K562 (cell line): ENCODE data around the gene DHRS3. TPM values are rescaled to one million over a fixed set of nuclear protein-coding genes. Genes with fewer than 3 reads are reported as not detected.

Source experiments
- ATAC-seq: fragments of 200-7000 bp; cut with Tn5 transposase; 3 replicates; pipeline ENCODE4 v1.9.1; 2020; ENCODE audit warnings: moderate library complexity
- BruUV-seq: library from RNA; stranded (reverse); fragments of 400-500 nt; replicated peaks from 2 replicates; lab custom pipeline; 2021; lab: Mats Ljungman, UMichigan
- CTCF ChIA-PET: fragments of 300-600 bp; formaldehyde crosslinking; extraction: SDS; loops from one replicate; lab custom pipeline; 2021; ENCODE audit warnings: low intra/inter-chr PET ratio; lab: Yijun Ruan, JAX
- POLR2A ChIA-PET: fragments of 300-600, 350-650 bp; sonication (Branson Sonifier 250); formaldehyde crosslinking; extraction: SDS; loops from one replicate; lab custom pipeline; 2021; ENCODE audit warnings: antibody characterized with exemption, inconsistent platforms; lab: Yijun Ruan, JAX
- DNase-seq, 4 experiments: peaks; one replicate each; pipeline versions ENCODE4 v3.0.0 to v3.0.0-alpha.2; 2011 to 2018; ENCODE audit warnings: low spot score in 3 of 4, mixed read lengths in 3 of 4; ENCODE audit errors: extremely low read depth in 1 of 4
- FAIRE-seq: peaks from 2 replicates; lab custom pipeline; 2011; peaks lifted over from hg19 to GRCh38; lab: Jason Lieb, UNC
- H2AFZ ChIP-seq: 2 replicates; pipeline ENCODE4 v1.6.0; 2011; ENCODE audit warnings: low read depth, low read length, control low read depth, inconsistent platforms
- H3K27ac ChIP-seq: fragments of 200-600 bp; 3 replicates; pipeline ENCODE4 v1.8.0; 2011; ENCODE audit warnings: low read depth, mild to moderate bottlenecking, control low read depth, inconsistent platforms, low read length, moderate library complexity, mixed read lengths; ENCODE audit errors: extremely low read depth
- H3K27me3 ChIP-seq, 2 experiments: fragments of 300-600 bp in 1 of 2; 2 replicates in 1 of 2; 3 replicates in 1 of 2; pipeline versions ENCODE4 v1.6.0 to v1.8.0; 2011; ENCODE audit warnings: inconsistent platforms in 2 of 2, low read length in 2 of 2, mild to moderate bottlenecking in 1 of 2, mixed read lengths in 1 of 2, moderate library complexity in 1 of 2; ENCODE audit not compliant: control insufficient read depth in 2 of 2, insufficient read depth in 2 of 2
- H3K36me3 ChIP-seq: fragments of 300-600 bp; 3 replicates; pipeline ENCODE4 v1.8.0; 2011; ENCODE audit warnings: mild to moderate bottlenecking, low read length, inconsistent platforms; ENCODE audit not compliant: control insufficient read depth, insufficient read depth
- H3K4me1 ChIP-seq, 2 experiments: fragments of 200-600 bp in 1 of 2; replicated peaks in 1 of 2; 2 replicates in 1 of 2; 3 replicates in 1 of 2; pipeline versions ENCODE4 v1.5.1 to v1.8.0; 2011; ENCODE audit warnings: inconsistent platforms in 2 of 2, low read length in 2 of 2, mild to moderate bottlenecking in 1 of 2, mixed read lengths in 1 of 2, moderate library complexity in 1 of 2; ENCODE audit not compliant: control insufficient read depth in 2 of 2, insufficient read depth in 2 of 2
- H3K4me2 ChIP-seq: 2 replicates; pipeline ENCODE4 v1.6.1; 2011; ENCODE audit warnings: low read length, control low read depth, inconsistent platforms, mixed read lengths; ENCODE audit not compliant: insufficient read depth
- H3K4me3 ChIP-seq: fragments of 200-600 bp; sonication (generic), shearing (Covaris generic); 2 replicates; pipeline ENCODE4 v1.5.1; 2016; ENCODE audit warnings: control low read depth, inconsistent platforms
- H3K79me2 ChIP-seq: fragments of 200-600 bp; 3 replicates; pipeline ENCODE4 v1.8.0; 2011; ENCODE audit warnings: low read length, inconsistent platforms; ENCODE audit not compliant: control insufficient read depth, insufficient read depth
- H3K9ac ChIP-seq, 2 experiments: 2 replicates each; pipeline versions ENCODE4 v1.6.0 to v1.6.1; 2011; ENCODE audit warnings: low read depth in 2 of 2, low read length in 2 of 2, control low read depth in 1 of 2, inconsistent platforms in 1 of 2, mild to moderate bottlenecking in 1 of 2, mixed read lengths in 1 of 2; ENCODE audit not compliant: insufficient read depth in 1 of 2
- H3K9me1 ChIP-seq: one replicate; pipeline ENCODE4 v1.6.0; 2011; ENCODE audit warnings: inconsistent platforms, mild to moderate bottlenecking, low read length, moderate library complexity; ENCODE audit not compliant: control insufficient read depth, insufficient read depth
- H3K9me3 ChIP-seq: replicated peaks from 2 replicates; pipeline ENCODE4 v1.5.1; 2011; ENCODE audit warnings: low read depth, low read length, inconsistent platforms; ENCODE audit not compliant: control insufficient read depth, insufficient read depth
- H4K20me1 ChIP-seq: replicated peaks from 2 replicates; pipeline ENCODE4 v1.6.1; 2011; ENCODE audit warnings: low read length, inconsistent platforms, mixed read lengths; ENCODE audit not compliant: control insufficient read depth, insufficient read depth
- CHD4 ChIP-seq: fragments of 200-600 bp; sonication (generic); IDR thresholded peaks from 3 replicates; pipeline ENCODE4 v1.6.1; 2012; ENCODE audit warnings: low read depth, mild to moderate bottlenecking, mixed read lengths, low read length, inconsistent platforms; ENCODE audit not compliant: insufficient read depth, insufficient replicate concordance, poor library complexity, severe bottlenecking
- ETS1 ChIP-seq: conservative IDR thresholded peaks from 2 replicates; pipeline ENCODE4 v1.6.1; 2011; ENCODE audit warnings: low read depth, mild to moderate bottlenecking, low read length; ENCODE audit not compliant: control insufficient read depth
- FIP1L1 ChIP-seq: fragments of 200-400 bp; formaldehyde crosslinking; IDR thresholded peaks from 2 replicates; pipeline ENCODE4 v1.6.1; 2018; ENCODE audit warnings: mild to moderate bottlenecking, low read depth, low read length; ENCODE audit not compliant: poor library complexity, severe bottlenecking
- FOXP1 ChIP-seq: sonication (generic); formaldehyde crosslinking; IDR thresholded peaks from 2 replicates; pipeline ENCODE4 v1.8.0; 2022; ENCODE audit warnings: mild to moderate bottlenecking, missing genetic modification reagents
- HMGXB4 ChIP-seq: sonication (generic); formaldehyde crosslinking; IDR thresholded peaks from 2 replicates; pipeline ENCODE4 v1.8.1; 2023; ENCODE audit warnings: mild to moderate bottlenecking, missing genetic modification reagents
- KAT7 ChIP-seq: sonication (generic); formaldehyde crosslinking; IDR thresholded peaks from 2 replicates; pipeline ENCODE4 v1.8.0; 2022; ENCODE audit warnings: missing genetic modification reagents, mild to moderate bottlenecking, borderline replicate concordance
- MYNN ChIP-seq, 2 experiments: sonication (generic); formaldehyde crosslinking in 1 of 2; IDR thresholded peaks; 2 replicates each; pipeline versions ENCODE4 v1.5.0 to v1.6.1; 2016 to 2020; ENCODE audit warnings: antibody characterized with exemption in 1 of 2, missing genetic modification reagents in 1 of 2
- NELFE ChIP-seq: IDR thresholded peaks from 2 replicates; pipeline ENCODE4 v1.6.1; 2011; ENCODE audit warnings: mild to moderate bottlenecking; ENCODE audit not compliant: insufficient read depth, insufficient read length
- NFIC ChIP-seq: fragments of 450-650 bp; IDR thresholded peaks from 2 replicates; pipeline ENCODE4 v1.6.1; 2017; ENCODE audit warnings: mild to moderate bottlenecking, inconsistent platforms
- PML ChIP-seq: IDR thresholded peaks from 2 replicates; pipeline ENCODE4 v1.6.1; 2012; ENCODE audit warnings: low read length, inconsistent platforms
- PPARD ChIP-seq: fragments of 250-450 bp; sonication (Bioruptor Pico); IDR thresholded peaks from 2 replicates; pipeline ENCODE4 v1.8.0; 2022; ENCODE audit warnings: inconsistent platforms, mild to moderate bottlenecking, moderate library complexity
- RBM14 ChIP-seq: fragments of 200-400 bp; formaldehyde crosslinking; IDR thresholded peaks from 2 replicates; pipeline ENCODE4 v1.6.1; 2018; ENCODE audit warnings: low read depth, mild to moderate bottlenecking, low read length, moderate library complexity, borderline replicate concordance; ENCODE audit not compliant: insufficient read depth
- SIN3A ChIP-seq, 2 experiments: fragments of 150-350 bp in 1 of 2; IDR thresholded peaks; 2 replicates each; pipeline ENCODE4 v1.6.1; 2011 to 2016; ENCODE audit warnings: borderline replicate concordance in 2 of 2, low read depth in 2 of 2, low read length in 2 of 2, mild to moderate bottlenecking in 2 of 2, moderate library complexity in 2 of 2; ENCODE audit not compliant: control insufficient read depth in 1 of 2
- SMARCC2 ChIP-seq: fragments of 450-650 bp; IDR thresholded peaks from 2 replicates; pipeline ENCODE4 v1.6.1; 2017; ENCODE audit warnings: antibody characterized with exemption, moderate library complexity, mild to moderate bottlenecking, low read depth
- SP1 ChIP-seq: sonication (generic); formaldehyde crosslinking; IDR thresholded peaks from 2 replicates; pipeline ENCODE4 v1.8.1; 2022; ENCODE audit warnings: mild to moderate bottlenecking, missing genetic modification reagents
- U2AF1 ChIP-seq: fragments of 200-400 bp; formaldehyde crosslinking; optimal IDR thresholded peaks from 2 replicates; pipeline ENCODE3; 2017; ENCODE audit warnings: mild to moderate bottlenecking, low read depth, low read length, moderate library complexity
- ZNF263 ChIP-seq: sonication (generic); formaldehyde crosslinking; IDR thresholded peaks from 2 replicates; pipeline ENCODE4 v1.8.0; 2022; ENCODE audit warnings: mild to moderate bottlenecking, missing genetic modification reagents, borderline replicate concordance
- ZNF324 ChIP-seq: fragments of 250-450 bp; sonication (Bioruptor Pico); IDR thresholded peaks from 2 replicates; pipeline ENCODE4 v1.4.0; 2020; ENCODE audit warnings: mild to moderate bottlenecking
- WGBS: fragments of 100-300 bp; shearing (Covaris generic); methylation state at CpG from one replicate; pipeline ENCODE4 v1.1.6; 2016; ENCODE audit warnings: low coverage, mixed read lengths; ENCODE audit not compliant: insufficient coverage; ENCODE audit errors: missing lambda C conversion rate; 5-methylcytosine and 5-hydroxymethylcytosine counted together
- in situ Hi-C: fragments of 300-500 bp; cut with MboI; formaldehyde crosslinking; loops from 4 replicates; pipeline ENCODE4 v1.15.0; 2018; ENCODE audit warnings: inconsistent platforms, mixed read lengths
- intact Hi-C: fragments of 100-400 bp; cut with micrococcal nuclease; formaldehyde crosslinking; loops from 2 replicates; pipeline ENCODE4 v1.14.2; 2022
- polyA plus RNA-seq, 8 experiments: library from polyadenylated mRNA; depleted of rRNA in 4 of 8; stranded (reverse) in 5 of 8; unstranded in 3 of 8; fragments of >200 nt; fragmentation: Nextera tagmentation in 2 of 8; fragmentation: Illumina TruSeq in 1 of 8; extraction: Ambion mirVana in 2 of 8; extraction: Trizol in 1 of 8; gene quantifications; 2 replicates each; pipeline versions ENCODE4 v1.2.1 to v1.2.3, GENCODE V29; 2011 to 2014; ENCODE audit warnings: inconsistent platforms in 1 of 8, missing spikeins in 1 of 8
- total RNA-seq, 7 experiments: library from RNA; depleted of rRNA in 6 of 7; stranded (reverse); fragments of >200 nt in 6 of 7; fragmentation: Illumina TruSeq in 2 of 7; extraction: Trizol in 2 of 7; gene quantifications; 2 replicates each; pipeline versions ENCODE4 v1.2.1 to v1.2.3, GENCODE V29; 2011 to 2021; ENCODE audit warnings: low replicate concordance in 1 of 7

DHRS3 gene
- total and polyA plus RNA-seq, 9 of the 15 experiments (the other 6 are each of a cell fraction or from before 2014, with no cell fraction given): 21.0 to 116 (median 58.7) TPM

DNA sequence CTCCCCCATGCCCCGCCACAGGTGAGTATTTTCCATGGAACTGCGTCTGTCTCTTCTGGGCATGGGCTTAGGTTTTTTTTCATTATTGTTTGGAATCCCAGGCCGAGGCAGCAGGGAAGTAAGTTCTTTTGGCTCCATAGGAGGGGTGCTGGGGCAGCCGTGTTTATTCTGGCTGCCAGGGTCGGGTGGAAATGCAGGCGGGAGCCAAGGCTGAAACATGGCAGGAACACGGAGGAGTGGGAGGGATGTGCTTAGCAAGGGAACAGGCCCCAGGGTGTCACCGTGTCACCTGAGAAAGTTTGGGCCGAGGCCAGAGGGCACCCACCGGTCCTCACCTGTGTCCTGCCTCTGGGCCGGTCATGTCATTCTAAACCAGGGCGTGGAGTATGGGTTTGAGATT, 4.5 kb upstream of the DHRS3 start:
- Histone ChIP-seq H2AFZ (no peak overlapping the region), H3K27ac (no peak overlapping the region), H3K9me3 (0 out of 2 replicates have a peak, but pooled peaks cover 2% of the 10 kb centered on the region), H3K27me3 (no peaks in the 10 kb centered on the region), H3K9me1 (no peaks in the 10 kb centered on the region), H3K79me2 (peaks cover 30% of the 10 kb centered on the region), H3K36me3 (no peaks in the 10 kb centered on the region), H3K4me1 (peaks cover 15 to 27% of the 10 kb centered on the region in 2 experiments), H3K9ac (peak overlapping the region in 1 of 2 experiments; percentile 52; a peak in 2 of 4 replicates), H4K20me1 (no peaks in the 10 kb centered on the region), H3K4me2 (no peak overlapping the region), H3K4me3 (no peak overlapping the region)
- 73% methylated on average over 12 of the region's 12 CpGs for WGBS
- FAIRE-seq (no peak), ATAC-seq (no peak), DNase-seq (no peak)
- in situ Hi-C loops: loop anchor here (25.0 kb wide), 1 partner anchor 310 kb away; no protein-coding TSS in a partner anchor
- CTCF ChIA-PET: no interaction called here
- POLR2A ChIA-PET: interaction anchor here (1.2 to 1.4 kb wide), 2 partner anchors 9 to 21 kb away, joined by 3 to 4 read pairs; no protein-coding TSS in a partner anchor
- intact Hi-C loops: no loop called here
- BruUV-seq: no TSS peak
- TF ChIP-seq NFIC (no peak), PML (no peak), MYNN (IDR thresholded peaks at IDR 0.05) (no peak), MYNN (CRISPR knock-in tag; IDR thresholded peaks at IDR 0.05) (no peak), HMGXB4 (CRISPR knock-in tag) (no peak), ETS1 (no peak), ZNF324 (CRISPR knock-in tag) (no peak), FOXP1 (CRISPR knock-in tag) (no peak), ZNF263 (no peak), SMARCC2 (no peak), FIP1L1 (no peak), U2AF1 (no peak), PPARD (no peak), CHD4 (no peak), NELFE (no peak), SIN3A (IDR thresholded peaks at IDR 0.05; ENCODE audit: borderline replicate concordance in 2 of 2, control insufficient read depth in 1 of 2, low read depth in 2 of 2, low read length in 2 of 2) (no peak), SP1 (CRISPR knock-in tag) (no peak), KAT7 (CRISPR knock-in tag) (no peak), RBM14 (no peak)
